NT2/D1 (cell line): ENCODE data around the gene RIC8A.
"Not testable (repeated sequence)": the region's sequence is repeated elsewhere in the genome, so short reads cannot be mapped to it uniquely, and the experiment has no call there.

ENCODE experiments used
- DNase-seq: peaks from one replicate; pipeline ENCODE4 v3.0.0-alpha.2; 2011; ENCODE audit warnings: low read depth, low spot score
- H3K27me3 ChIP-seq: 2 replicates; pipeline ENCODE4 v1.6.0; 2011; ENCODE audit warnings: mild to moderate bottlenecking; ENCODE audit not compliant: insufficient read length, insufficient read depth
- H3K36me3 ChIP-seq: 2 replicates; pipeline ENCODE4 v1.6.1; 2011; ENCODE audit warnings: mild to moderate bottlenecking, low read length, mixed read lengths; ENCODE audit not compliant: insufficient read depth, insufficient read length
- H3K4me1 ChIP-seq: 2 replicates; pipeline ENCODE4 v1.5.1; 2011; ENCODE audit not compliant: insufficient read depth, insufficient read length
- H3K4me3 ChIP-seq: 2 replicates; pipeline ENCODE4 v1.5.1; 2011; ENCODE audit warnings: low read depth; ENCODE audit not compliant: insufficient read length
- H3K9ac ChIP-seq: 2 replicates; pipeline ENCODE4 v1.6.0; 2011; ENCODE audit warnings: low read depth; ENCODE audit not compliant: insufficient read length
- H3K9me3 ChIP-seq: 2 replicates; pipeline ENCODE4 v1.5.1; 2011; ENCODE audit warnings: mild to moderate bottlenecking, low read length; ENCODE audit not compliant: insufficient read depth
- SUZ12 ChIP-seq: IDR thresholded peaks from 2 replicates; pipeline ENCODE4 v1.6.1; 2011; ENCODE audit not compliant: insufficient read length, insufficient read depth; ENCODE audit errors: extremely low read depth
- YY1 ChIP-seq: IDR thresholded peaks from 2 replicates; pipeline ENCODE4 v1.6.1; 2011; ENCODE audit not compliant: insufficient read length, insufficient read depth
- ZNF274 ChIP-seq: IDR thresholded peaks from 2 replicates; pipeline ENCODE4 v1.6.1; 2011; ENCODE audit warnings: mild to moderate bottlenecking, low read depth, low read length

RIC8A gene

GRCh38 chr11:215581-216037, 8.1 kb downstream of the RIC8A start:
- no peaks in the 10 kb centered on the region for H3K9me3 ChIP-seq
- no peak overlapping the region for H3K9ac ChIP-seq
- H3K36me3 ChIP-seq = peaks cover 60% of the 10 kb centered on the region
- H3K27me3 ChIP-seq = no peaks in the 10 kb centered on the region
- no peak overlapping the region for H3K4me3 ChIP-seq
- H3K4me1 ChIP-seq = peaks cover 11% of the 10 kb centered on the region
- DNase-seq = no peak
- no peak for TF ChIP-seq YY1
- TF ChIP-seq ZNF274 = no peak
- no peak for TF ChIP-seq SUZ12

GRCh38 chr11:216081-216974, 8.8 kb downstream of the RIC8A start:
- Histone ChIP-seq H3K4me3 (no peak overlapping the region), H3K4me1 (peaks cover 6% of the 10 kb centered on the region), H3K36me3 (peaks cover 52% of the 10 kb centered on the region), H3K9me3 (no peaks in the 10 kb centered on the region), H3K9ac (no peak overlapping the region), H3K27me3 (no peaks in the 10 kb centered on the region)
- no peak for DNase-seq
- no peak for TF ChIP-seq YY1
- no peak for TF ChIP-seq ZNF274
- no peak for TF ChIP-seq SUZ12

GRCh38 chr11:217704-218103, 10.2 kb downstream of the RIC8A start:
- Histone ChIP-seq H3K27me3 (no peaks in the 10 kb centered on the region), H3K36me3 (peaks cover 47% of the 10 kb centered on the region), H3K9ac (no peak overlapping the region), H3K4me3 (no peak overlapping the region), H3K9me3 (no peaks in the 10 kb centered on the region), H3K4me1 (peaks cover 6% of the 10 kb centered on the region)
- no peak for DNase-seq
- TF ChIP-seq YY1 (no peak), ZNF274 (no peak), SUZ12 (no peak)

GRCh38 chr11:218815-219593, 11.5 kb downstream of the RIC8A start:
- Histone ChIP-seq H3K9ac (no peak overlapping the region), H3K36me3 (peaks cover 34% of the 10 kb centered on the region), H3K4me3 (no peak overlapping the region), H3K27me3 (no peaks in the 10 kb centered on the region), H3K4me1 (peaks cover 3% of the 10 kb centered on the region), H3K9me3 (no peaks in the 10 kb centered on the region)
- TF ChIP-seq YY1 = no peak
- TF ChIP-seq SUZ12 = no peak
- TF ChIP-seq ZNF274 = no peak
- DNase-seq = no peak

GRCh38 chr11:220641-221215, 13.2 kb downstream of the RIC8A start:
- H3K9me3 ChIP-seq, H3K4me3 ChIP-seq, H3K27me3 ChIP-seq, H3K9ac ChIP-seq, DNase-seq, H3K4me1 ChIP-seq: not testable (repeated sequence)
- peaks cover 16% of the 10 kb centered on the region for H3K36me3 ChIP-seq

GRCh38 chr11:221539-221938, 14.0 kb downstream of the RIC8A start:
- H3K4me1 ChIP-seq = no peaks in the 10 kb centered on the region
- H3K27me3 ChIP-seq = no peaks in the 10 kb centered on the region
- H3K36me3 ChIP-seq = peaks cover 8% of the 10 kb centered on the region
- TF ChIP-seq YY1 = no peak
- no peak for TF ChIP-seq SUZ12
- no peaks in the 10 kb centered on the region for H3K9me3 ChIP-seq
- DNase-seq = no peak
- no peak overlapping the region for H3K9ac ChIP-seq
- H3K4me3 ChIP-seq = no peak overlapping the region
